ENCODE results near the gene UNKL.

The UNKL gene

DNA sequence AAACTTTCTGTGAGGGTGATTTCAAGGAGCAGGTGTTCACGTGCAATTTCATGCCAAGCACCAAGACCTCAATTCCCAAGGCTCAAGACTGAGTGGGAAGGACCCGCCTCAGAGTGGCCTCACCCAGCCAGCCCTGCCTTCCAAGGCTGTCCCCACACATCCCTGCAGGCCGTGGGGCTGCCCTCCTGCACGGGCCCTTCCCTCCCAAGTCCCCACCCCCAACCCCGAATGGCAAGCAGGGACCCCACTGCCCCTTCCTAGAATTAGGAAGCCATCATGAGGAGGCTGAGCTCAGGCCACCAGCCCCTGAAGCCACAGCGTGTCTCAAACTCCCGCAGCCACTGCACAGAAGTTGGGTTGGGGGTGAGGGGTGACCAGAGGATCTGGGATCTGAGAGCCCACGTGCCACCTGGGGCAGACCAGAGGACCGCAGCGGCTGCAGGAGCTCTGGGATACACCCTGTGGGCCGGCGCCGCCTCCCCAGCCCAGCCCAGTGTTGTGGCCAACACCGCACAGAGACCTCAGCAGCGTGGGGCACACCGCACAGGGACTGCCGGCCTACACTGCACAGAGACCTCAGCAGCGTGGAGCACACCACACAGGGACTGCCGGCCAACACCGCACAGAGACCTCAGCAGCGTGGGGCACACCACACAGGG, 42.1 kb downstream of the UNKL start:
- DNase-seq (ENCODE audit: low spot score) = no peak
- TF ChIP-seq, protein P1, sequence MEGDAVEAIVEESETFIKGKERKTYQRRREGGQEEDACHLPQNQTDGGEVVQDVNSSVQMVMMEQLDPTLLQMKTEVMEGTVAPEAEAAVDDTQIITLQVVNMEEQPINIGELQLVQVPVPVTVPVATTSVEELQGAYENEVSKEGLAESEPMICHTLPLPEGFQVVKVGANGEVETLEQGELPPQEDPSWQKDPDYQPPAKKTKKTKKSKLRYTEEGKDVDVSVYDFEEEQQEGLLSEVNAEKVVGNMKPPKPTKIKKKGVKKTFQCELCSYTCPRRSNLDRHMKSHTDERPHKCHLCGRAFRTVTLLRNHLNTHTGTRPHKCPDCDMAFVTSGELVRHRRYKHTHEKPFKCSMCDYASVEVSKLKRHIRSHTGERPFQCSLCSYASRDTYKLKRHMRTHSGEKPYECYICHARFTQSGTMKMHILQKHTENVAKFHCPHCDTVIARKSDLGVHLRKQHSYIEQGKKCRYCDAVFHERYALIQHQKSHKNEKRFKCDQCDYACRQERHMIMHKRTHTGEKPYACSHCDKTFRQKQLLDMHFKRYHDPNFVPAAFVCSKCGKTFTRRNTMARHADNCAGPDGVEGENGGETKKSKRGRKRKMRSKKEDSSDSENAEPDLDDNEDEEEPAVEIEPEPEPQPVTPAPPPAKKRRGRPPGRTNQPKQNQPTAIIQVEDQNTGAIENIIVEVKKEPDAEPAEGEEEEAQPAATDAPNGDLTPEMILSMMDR (IDR thresholded peaks at IDR 0.05; ENCODE audit: extremely low read depth, missing control alignments) = no peak

- TF ChIP-seq, protein P1 (IDR thresholded peaks at IDR 0.05; ENCODE audit: extremely low read depth, missing control alignments) = no peak
- no peak for DNase-seq (ENCODE audit: low spot score)
These were observed 43.2 kb downstream of the UNKL start for GRCh38 chr16:1371054-1371978.

DNA sequence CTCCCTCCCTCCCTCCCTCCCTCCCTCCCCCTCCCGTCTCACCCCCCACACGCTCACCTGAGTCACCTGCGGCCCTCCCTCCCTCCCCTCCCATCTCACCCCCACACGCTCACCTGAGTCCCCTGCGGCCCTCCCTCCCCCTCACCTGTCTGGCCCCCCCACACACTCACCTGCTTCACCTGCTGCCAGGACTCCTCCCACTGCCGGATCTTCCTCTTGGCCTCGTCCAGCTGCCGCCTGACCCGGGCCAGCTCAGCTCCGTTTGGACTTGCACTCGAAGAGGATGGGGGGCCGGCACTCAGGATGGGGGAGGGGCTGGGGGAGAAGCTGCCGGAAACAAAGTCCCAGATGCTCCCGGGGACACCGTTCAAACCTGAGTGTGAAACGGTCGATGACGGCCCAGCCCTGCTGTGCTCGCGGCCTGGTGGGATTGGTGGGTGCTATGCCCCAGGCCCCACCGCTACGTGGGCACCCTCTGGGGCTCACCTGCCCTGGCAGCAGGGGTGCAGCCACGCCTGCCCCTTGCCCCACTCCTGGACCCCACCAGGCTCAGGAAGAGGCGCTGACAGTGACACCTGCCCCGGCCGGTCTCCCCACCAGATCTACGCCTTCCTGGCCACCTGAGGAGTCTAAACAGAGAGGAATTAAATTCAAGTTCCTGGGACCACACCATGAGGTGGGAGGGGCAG, 46.9 kb downstream of the UNKL start:
- DNase-seq (ENCODE audit: low spot score) = no peak
- TF ChIP-seq, protein P1 (IDR thresholded peaks at IDR 0.05; ENCODE audit: extremely low read depth, missing control alignments) = no peak

GRCh38 chr16:1366712-1367299, 47.7 kb downstream of the UNKL start:
- TF ChIP-seq, protein P1 (IDR thresholded peaks at IDR 0.05; ENCODE audit: extremely low read depth, missing control alignments) = no peak
- DNase-seq (ENCODE audit: low spot score) = no peak

- DNase-seq (ENCODE audit: low spot score) = no peak
- TF ChIP-seq, protein P1 (IDR thresholded peaks at IDR 0.05; ENCODE audit: extremely low read depth, missing control alignments) = no peak
These were observed 48.3 kb downstream of the UNKL start for GRCh38 chr16:1366060-1366711.

GRCh38 chr16:1364510-1364909, 50.0 kb downstream of the UNKL start:
- no peak for DNase-seq (ENCODE audit: low spot score)
- TF ChIP-seq, protein P1 (IDR thresholded peaks at IDR 0.05; ENCODE audit: extremely low read depth, missing control alignments) = no peak
